Astrocyte of the hippocampus (primary cell): ENCODE data around the gene ATMIN.

ENCODE experiments used
- DNase-seq: peaks from one replicate; pipeline ENCODE4 v3.0.0; 2011; ENCODE audit warnings: low read depth, low spot score

Gene ATMIN

DNA sequence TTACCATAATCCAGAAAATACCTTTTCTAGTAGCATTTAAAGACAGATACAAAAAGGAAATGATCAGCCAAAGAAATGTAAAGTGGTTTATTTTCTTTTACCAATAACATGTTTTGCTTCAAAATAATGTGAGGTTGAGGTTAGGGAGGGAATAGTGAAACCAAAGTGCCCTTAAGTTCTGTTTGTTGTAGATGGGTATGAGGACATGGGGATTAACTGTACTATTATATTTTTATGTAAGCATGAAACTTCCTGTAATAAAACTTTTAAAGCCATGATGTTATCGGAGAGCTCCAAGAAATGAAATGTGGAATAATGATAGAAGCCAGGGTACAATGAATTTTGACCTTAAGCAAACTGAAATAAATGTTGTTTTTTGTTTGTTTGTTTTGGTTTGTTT, 31.5 kb downstream of the ATMIN start:
- no peak for DNase-seq

DNA sequence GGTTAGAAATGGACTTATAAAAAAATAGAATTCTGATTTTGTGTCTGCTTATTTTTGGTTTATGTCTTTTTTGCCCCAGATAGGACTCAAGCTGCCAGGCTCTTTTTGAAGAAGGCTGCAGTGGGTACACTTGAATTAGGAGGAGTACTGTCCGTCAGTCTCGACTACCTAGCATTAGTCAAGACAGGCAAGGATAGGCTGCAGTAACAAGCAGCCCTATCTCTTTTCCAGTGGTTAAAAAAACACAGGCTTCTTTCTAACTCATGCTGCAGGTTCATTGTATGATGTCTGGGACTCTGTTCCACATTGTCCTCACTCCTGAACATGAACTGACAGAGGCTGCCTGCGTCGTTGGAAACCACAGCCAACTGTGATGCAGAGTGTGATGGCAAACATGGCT, 33.4 kb downstream of the ATMIN start:
- no peak for DNase-seq

DNA sequence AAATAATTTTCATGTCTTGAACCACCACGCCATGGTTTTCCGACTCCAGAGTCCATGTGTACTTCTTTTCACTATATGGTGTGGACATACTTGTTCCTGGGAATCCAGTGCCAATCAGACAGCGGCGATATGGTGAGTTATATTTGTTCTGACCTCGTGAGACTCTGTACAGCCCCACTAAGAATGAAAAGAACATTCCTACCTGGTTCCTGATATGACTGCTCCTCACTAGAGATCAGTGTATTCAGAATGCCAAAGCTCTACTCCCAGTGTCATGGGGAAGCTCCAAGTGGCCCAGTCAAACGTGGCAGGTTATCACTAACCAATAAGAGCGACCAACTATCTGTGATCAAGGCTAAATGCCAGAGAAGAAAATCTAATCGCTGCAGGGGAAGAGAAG, 35.3 kb downstream of the ATMIN start:
- DNase-seq = no peak

DNA sequence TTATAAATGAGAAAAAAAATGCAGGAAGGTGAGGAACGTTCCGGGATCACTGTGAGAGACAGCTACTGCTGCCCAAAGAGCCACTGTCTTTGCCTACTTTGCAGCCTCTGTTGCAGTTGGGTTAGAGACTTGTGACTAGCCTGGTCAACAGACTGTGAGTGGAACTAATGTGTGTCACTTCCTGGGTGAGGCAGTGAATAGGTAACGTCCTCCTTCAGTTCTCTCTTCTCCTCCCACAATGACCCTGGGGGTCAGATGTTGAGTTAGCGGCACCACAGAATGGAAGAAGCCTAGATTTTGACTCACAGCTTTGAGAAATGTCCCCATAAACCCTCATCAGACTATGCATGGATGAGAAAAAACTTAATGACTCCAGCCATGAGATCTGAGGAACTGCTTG, 36.2 kb downstream of the ATMIN start:
- DNase-seq = no peak

DNA sequence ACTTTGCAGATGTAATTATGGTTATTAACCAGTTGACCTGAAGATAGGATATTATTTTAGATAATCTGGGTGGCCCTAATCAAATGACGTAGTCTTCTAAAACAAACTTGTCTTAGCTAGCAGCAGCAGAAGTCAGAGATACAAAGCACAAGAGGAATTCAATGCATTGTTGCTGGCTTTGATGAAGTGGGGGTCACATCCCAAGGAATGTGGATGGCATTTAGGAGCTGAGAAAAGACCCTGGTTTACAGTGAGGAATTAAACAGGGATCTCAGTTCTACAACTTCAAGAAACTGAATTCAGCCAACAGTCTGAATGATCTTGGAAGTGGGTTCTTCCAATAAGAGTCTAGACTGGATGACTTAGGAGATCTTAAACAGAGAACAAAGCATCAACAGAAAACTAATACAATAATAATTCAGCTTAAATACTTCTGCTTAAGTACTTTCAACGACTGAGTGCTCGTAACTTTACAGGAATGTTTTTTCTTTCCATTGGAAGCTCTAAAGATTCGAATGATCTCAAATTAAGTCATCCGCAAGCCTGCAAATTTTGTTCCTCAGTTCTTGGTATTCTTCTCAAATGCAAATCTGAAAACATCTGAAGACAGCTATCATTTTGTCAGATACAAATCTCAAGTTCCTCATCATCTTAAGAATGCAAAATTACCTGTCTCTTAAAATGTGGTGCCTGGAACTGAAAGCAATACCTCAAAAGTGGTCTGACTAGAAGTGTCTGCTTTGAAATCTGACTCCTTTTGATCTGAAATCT, 38.1 kb downstream of the ATMIN start:
- no peak for DNase-seq

DNA sequence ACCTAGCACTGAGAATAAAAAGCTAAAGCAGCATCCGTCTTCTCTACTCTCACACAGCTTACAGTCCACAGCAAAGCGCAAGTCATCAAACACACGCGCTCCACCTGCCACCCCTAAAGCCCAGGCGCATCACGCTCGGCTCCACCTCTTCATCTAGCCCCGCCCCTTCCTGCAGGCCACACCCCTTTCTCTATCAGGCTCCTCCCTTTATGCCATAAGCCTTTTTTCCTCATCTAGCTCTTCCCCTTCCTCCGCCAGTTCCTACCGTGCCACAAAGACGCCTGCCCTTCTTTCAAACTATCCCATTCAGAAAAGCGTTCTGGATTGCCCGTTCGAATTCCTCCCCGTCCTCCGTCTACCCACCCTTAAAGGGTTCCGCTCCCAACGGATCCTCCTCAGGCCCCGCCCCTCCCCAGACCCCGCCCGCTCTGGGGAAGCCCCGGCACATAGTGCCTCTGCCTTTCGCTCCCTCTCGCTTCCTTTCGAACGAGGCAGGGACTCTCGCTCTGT, 41.0 kb downstream of the ATMIN start:
- DNase-seq = no peak

DNA sequence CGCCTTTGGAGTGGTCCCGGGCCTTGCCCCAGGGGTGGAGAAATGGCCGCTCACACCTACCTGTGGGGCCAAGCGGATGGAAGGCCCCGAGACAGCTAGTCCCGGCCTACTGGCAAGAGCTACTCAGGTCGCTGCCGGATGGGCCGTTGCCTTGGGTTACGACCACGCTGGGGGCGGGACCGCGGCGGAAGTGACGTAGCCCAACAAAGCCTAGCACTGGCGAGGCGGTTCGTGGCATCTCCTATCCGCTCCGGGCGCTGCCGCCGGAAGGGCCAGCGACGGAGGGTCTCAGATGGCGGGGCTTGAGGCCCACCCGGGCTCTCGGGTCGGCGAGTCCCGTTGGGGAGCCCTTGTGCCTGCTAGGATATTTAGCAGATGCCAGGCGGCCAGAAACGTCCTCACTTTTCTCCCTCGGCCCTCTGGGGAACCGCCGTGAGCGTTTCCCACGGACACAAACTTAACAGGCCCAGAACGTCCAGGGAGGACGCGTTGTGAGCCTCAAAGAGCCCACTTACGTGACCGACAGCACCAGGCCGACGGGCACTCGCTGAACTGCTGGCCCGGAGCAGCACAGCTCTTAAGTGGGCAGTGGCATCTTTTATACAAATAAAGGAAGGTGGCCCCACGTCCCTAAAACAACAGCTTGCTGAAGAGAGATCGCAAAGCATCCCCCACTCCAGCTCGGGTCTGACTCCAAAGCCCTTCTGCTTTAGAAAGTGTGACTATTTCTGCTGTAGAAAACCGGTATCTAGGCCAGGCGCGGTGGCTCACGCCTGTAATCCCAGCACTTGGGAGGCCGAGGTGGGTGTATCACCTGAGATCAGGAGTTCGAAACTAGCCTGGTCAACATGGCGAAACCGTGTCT, 41.7 kb downstream of the ATMIN start, which contains the start of gene C16orf46:
TSS of gene C16orf46 (minus strand) at position 163 of the 865 bp plus-strand sequence. CDS start 13,283 bp downstream, outside the sequence.
- DNase-seq = peak; percentile 99

DNA sequence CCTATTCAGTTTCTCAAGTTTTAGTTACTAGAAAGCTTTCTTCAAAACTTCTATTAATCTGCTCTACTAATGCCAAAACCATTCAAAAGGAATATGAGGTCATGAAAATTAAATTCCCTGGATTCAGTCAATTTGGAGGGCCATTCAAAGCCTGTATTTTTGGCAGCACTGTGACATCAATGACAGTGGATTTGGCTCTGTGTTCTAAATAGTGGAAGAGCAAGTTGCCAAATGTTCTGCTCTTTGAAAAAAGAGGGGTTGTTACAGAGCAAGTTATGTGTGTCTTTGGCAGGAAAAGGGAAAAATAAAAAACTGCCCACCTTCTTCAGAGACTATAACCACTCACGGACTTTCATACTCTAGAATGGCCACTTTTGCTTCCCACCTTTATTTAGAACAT, 44.6 kb downstream of the ATMIN start:
- no peak for DNase-seq

DNA sequence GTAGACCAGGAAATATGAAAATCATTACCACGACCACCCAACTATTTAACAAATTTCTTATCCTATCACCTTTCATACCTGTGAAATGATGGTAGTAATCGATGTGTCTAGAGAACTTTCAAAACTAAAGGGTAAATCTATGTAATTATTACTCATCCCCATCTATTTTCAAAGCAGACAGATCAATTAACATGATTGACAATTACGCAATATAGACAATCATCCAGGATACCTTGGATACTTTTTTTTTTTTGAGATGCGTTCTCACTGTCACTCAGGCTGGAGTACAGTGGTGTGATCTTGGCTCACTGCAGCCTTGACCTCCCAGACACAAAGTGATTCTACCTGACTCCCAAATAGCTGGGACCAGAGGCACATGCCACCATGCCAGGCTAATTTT, 45.4 kb downstream of the ATMIN start:
- DNase-seq = no peak

DNA sequence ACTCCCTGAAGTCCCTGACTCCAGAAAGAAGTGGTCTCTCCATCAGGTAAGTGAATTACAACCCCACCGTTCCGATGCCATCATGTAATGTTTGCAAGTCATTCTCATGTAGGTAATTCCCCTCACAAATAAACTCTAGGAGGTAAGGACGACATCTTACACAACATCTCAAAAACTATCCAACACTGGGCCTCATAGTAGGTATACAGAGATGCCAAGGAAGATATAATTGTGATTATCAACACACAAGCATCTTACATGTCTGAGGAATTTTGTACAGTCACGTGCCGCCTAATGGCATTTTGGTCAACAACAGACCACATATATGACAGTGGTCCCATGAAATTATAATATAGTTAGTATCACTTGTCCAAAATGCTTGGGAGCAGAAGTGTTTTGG, 53.2 kb downstream of the ATMIN start:
- DNase-seq = no peak

DNA sequence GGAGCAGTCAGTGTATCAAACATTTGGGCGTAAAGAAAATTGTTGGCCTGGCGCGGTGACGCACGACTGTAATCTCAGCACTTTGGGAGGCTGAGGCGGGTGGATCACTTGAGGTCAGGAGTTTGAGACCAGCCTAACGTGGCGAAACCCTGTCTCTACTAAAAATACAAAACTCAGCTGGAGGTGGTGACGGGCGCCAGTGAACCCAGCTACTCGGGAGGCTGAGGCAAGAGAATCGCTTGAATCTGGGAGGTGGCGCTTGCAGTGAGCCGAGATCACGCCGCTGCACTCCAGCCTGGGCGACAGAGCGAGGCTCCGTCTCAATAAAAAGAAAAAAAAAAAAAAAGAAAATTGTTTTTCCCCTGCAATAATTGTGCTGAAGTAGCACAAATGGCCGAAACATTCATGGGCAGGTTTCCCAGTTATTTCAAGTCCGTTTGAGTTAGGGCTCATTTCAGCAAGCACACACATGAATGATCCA, 59.2 kb downstream of the ATMIN start:
- peak; percentile 35 for DNase-seq

DNA sequence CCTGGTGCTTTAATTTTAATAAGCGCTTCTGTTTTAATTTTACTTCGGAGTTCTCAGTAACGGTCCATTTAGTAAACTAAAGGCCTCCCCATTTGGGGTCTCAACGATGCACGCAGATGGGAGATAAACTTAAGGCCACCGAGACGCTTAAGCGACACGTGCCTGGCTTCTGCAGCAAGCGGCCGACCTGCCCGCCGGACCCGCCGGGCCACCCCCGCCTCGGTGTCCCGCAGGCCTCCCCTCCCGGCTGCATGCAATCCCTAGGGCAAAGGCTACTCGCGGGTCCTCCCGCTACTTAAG, 60.0 kb downstream of the ATMIN start:
- no peak for DNase-seq

DNA sequence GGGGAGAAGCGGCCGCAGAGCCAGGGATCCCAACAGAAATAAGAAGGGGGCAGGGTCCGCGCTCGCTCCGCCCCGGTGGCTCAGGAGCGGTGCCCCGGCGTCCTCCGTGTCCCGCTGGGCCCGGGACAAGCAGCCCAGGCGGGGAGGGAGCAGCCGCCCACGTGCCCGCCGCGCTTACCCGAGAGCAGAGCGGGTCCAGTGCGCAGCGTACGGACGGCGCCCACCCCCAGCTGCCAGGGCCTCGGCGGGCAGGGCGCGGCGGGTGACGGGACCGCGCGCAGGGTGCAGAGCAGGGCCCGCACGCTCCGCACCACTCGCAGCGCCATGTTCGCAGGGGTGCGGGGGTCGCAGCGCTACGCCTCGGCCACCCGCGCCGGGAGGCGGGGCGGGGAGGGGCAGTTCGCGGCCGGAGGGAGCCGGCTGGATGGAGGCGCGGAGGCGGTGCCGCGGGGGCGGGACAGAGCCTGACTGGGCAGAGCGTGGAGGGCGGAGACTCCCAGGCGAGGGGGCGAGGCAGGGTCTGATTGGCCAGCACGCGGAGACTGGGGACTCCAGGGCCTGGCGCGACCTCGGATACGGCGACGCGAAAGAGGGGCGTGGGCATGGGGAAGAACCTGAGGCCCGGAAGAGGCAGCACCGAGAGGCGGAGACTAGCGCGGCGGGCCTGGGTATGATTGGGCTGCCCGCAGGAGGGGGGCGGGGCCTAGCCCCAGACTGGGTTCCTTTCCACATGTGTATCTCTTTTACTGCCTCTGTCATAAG, 60.5 kb downstream of the ATMIN start, which contains the start of gene GCSH:
TSS of gene GCSH (minus strand) at position 443 of the 762 bp plus-strand sequence. CDS start at position 326, 117 bp downstream.
- peak; percentile 100 for DNase-seq

DNA sequence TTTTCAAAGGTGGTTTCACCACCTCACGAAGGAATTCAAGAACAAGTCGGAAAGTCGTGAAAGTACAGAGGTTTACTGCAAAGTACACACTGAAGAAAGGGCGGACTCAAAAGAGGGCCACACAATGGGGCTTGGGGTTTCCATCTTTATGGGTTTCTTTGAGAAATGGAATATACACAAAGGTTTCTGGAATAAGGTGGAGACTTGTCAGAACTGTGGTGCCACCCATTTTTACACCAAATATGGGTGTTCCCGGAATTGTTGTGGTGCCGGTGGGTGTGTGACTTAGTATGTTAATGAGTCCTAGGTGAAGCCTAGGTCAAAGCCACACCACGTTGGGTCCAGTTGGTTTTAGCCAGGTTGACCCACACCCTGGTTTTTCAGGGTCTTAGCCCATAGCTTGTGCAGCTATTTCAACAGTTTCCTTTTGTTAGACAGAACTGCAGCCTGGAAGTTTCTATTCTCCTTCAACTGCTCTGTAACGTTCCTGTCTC, 61.1 kb downstream of the ATMIN start:
- no peak for DNase-seq
